ENCODE data around the gene URB1.

URB1 gene

GRCh38 chr21:32319012-32319411 lies 73.8 kb downstream of the URB1 start:
- no peak for DNase-seq (ENCODE audit: low read depth in 2 of 2)

GRCh38 chr21:32317726-32318125 lies 75.1 kb downstream of the URB1 start:
- no peak for DNase-seq (ENCODE audit: low read depth in 2 of 2)

GRCh38 chr21:32316361-32317215 lies 76.2 kb downstream of the URB1 start:
- no peak for DNase-seq (ENCODE audit: low read depth in 2 of 2)

- DNase-seq (ENCODE audit: low read depth in 2 of 2) = no peak
These were observed 77.1 kb downstream of the URB1 start for GRCh38 chr21:32315511-32316281.

GRCh38 chr21:32314806-32315205 lies 78.0 kb downstream of the URB1 start:
- DNase-seq (ENCODE audit: low read depth in 2 of 2) = no peak

GRCh38 chr21:32312976-32313375 lies 79.8 kb downstream of the URB1 start:
- DNase-seq (ENCODE audit: low read depth in 2 of 2) = no peak

- no peak for DNase-seq (ENCODE audit: low read depth in 2 of 2)
These were observed 80.5 kb downstream of the URB1 start for GRCh38 chr21:32312326-32312725.

- DNase-seq (ENCODE audit: low read depth in 2 of 2) = no peak
These were observed 81.2 kb downstream of the URB1 start for GRCh38 chr21:32311621-32312020.

- DNase-seq (ENCODE audit: low read depth in 2 of 2) = peak in 1 of 2 donors; percentile 2
These were observed 81.8 kb downstream of the URB1 start for GRCh38 chr21:32310976-32311375.

- no peak for DNase-seq (ENCODE audit: low read depth in 2 of 2)
These were observed 82.8 kb downstream of the URB1 start for GRCh38 chr21:32309906-32310460.

GRCh38 chr21:32308696-32309095 lies 84.1 kb downstream of the URB1 start:
- no peak for DNase-seq (ENCODE audit: low read depth in 2 of 2)

- DNase-seq (ENCODE audit: low read depth in 2 of 2) = no peak
These were observed 85.1 kb downstream of the URB1 start for GRCh38 chr21:32307706-32308105.

GRCh38 chr21:32306021-32306780 lies 86.6 kb downstream of the URB1 start:
- DNase-seq (ENCODE audit: low read depth in 2 of 2) = no peak

- DNase-seq (ENCODE audit: low read depth in 2 of 2) = no peak
These were observed 87.8 kb downstream of the URB1 start for GRCh38 chr21:32304998-32305397.

- no peak for DNase-seq (ENCODE audit: low read depth in 2 of 2)
These were observed 89.4 kb downstream of the URB1 start for GRCh38 chr21:32303385-32303784.

GRCh38 chr21:32302560-32302959 lies 90.3 kb downstream of the URB1 start:
- no peak for DNase-seq (ENCODE audit: low read depth in 2 of 2)

- no peak for DNase-seq (ENCODE audit: low read depth in 2 of 2)
These were observed 91.2 kb downstream of the URB1 start for GRCh38 chr21:32301596-32301995.

GRCh38 chr21:32300117-32300681 lies 92.6 kb downstream of the URB1 start:
- DNase-seq (ENCODE audit: low read depth in 2 of 2) = no peak

GRCh38 chr21:32299695-32300094 lies 93.1 kb downstream of the URB1 start:
- DNase-seq (ENCODE audit: low read depth in 2 of 2) = no peak

GRCh38 chr21:32298658-32299081 lies 94.1 kb downstream of the URB1 start, which contains the start of gene MRAP:
Gene MRAP, plus strand, starts transcription at chr21:32298855. Its CDS starts 117 bp downstream, at chr21:32298972.
- no peak for DNase-seq (ENCODE audit: low read depth in 2 of 2)

- DNase-seq (ENCODE audit: low read depth in 2 of 2) = no peak
These were observed 94.7 kb downstream of the URB1 start for GRCh38 chr21:32298148-32298559.

Data from stimulated activated CD4-positive, alpha-beta T cell treated with anti-CD3 and anti-CD28 coated beads, Interleukin-1b, Interleukin-23, amount 100 ng/mL, for 1 hour (primary cell).